ENCODE data around the gene RAD9A. TPM values are rescaled to one million over a fixed set of nuclear protein-coding genes. Genes with fewer than 3 reads are reported as not detected.

Gene RAD9A
- total RNA-seq, 1 experiment from 2014 or later: 43.0 TPM

GRCh38 chr11:67374571-67375281, 17.1 kb upstream of the RAD9A start:
- H3K9me3 ChIP-seq (ENCODE audit: low read depth, low read length, poor library complexity, severe bottlenecking): no peaks in the 10 kb centered on the region
- H3K36me3 ChIP-seq (ENCODE audit: insufficient read depth, low read length, poor library complexity, severe bottlenecking): no peaks in the 10 kb centered on the region
- no TSS peak for BruUV-seq (replicated peaks)
- H3K4me3 ChIP-seq (ENCODE audit: low read depth, low read length, poor library complexity, severe bottlenecking): no peak overlapping the region
- ChIA-PET POLR2A (ENCODE audit: low non-redundant PET) (interaction anchor here (0.6 kb wide), 1 partner anchor 28 kb away, joined by 3 read pairs; no protein-coding TSS in a partner anchor), CTCF (interaction anchor here (1.5 to 1.7 kb wide), 2 partner anchors 18 to 27 kb away, joined by 9 to 18 read pairs; partner anchors contain the start of gene PPP1CA)
- H3K27ac ChIP-seq (ENCODE audit: low read depth, low read length, poor library complexity, severe bottlenecking): no peak overlapping the region
- no peaks in the 10 kb centered on the region for H3K27me3 ChIP-seq (replicated peaks; ENCODE audit: insufficient read depth, low read depth, low read length, poor library complexity)
- no peak for TF ChIP-seq EZH2 (IDR thresholded peaks at IDR 0.05; ENCODE audit: borderline replicate concordance, low read depth, low read length, poor library complexity, severe bottlenecking)
- intact Hi-C loops (cut with micrococcal nuclease; ENCODE audit: unreplicated experiment): no loop called here
- DNase-seq (ENCODE audit: low spot score): no peak
- peaks cover 36% of the 10 kb centered on the region for H3K4me1 ChIP-seq (ENCODE audit: insufficient read depth, low read length, poor library complexity, severe bottlenecking)

GRCh38 chr11:67375320-67376055, 16.3 kb upstream of the RAD9A start:
- no peak overlapping the region for H3K27ac ChIP-seq (ENCODE audit: low read depth, low read length, poor library complexity, severe bottlenecking)
- H3K4me1 ChIP-seq (ENCODE audit: insufficient read depth, low read length, poor library complexity, severe bottlenecking): peaks cover 35% of the 10 kb centered on the region
- intact Hi-C loops (cut with micrococcal nuclease; ENCODE audit: unreplicated experiment): no loop called here
- no peaks in the 10 kb centered on the region for H3K9me3 ChIP-seq (ENCODE audit: low read depth, low read length, poor library complexity, severe bottlenecking)
- no TSS peak for BruUV-seq (replicated peaks)
- no peaks in the 10 kb centered on the region for H3K27me3 ChIP-seq (replicated peaks; ENCODE audit: insufficient read depth, low read depth, low read length, poor library complexity)
- TF ChIP-seq EZH2 (IDR thresholded peaks at IDR 0.05; ENCODE audit: borderline replicate concordance, low read depth, low read length, poor library complexity, severe bottlenecking) (no peak), CTCF (conservative IDR thresholded peaks at IDR 0.05; ENCODE audit: low read depth, low read length) (no peak)
- no peak overlapping the region for H3K4me3 ChIP-seq (ENCODE audit: low read depth, low read length, poor library complexity, severe bottlenecking)
- ChIA-PET POLR2A (ENCODE audit: low non-redundant PET) (interaction anchor here (0.6 kb wide), 1 partner anchor 28 kb away, joined by 3 read pairs; no protein-coding TSS in a partner anchor), CTCF (no interaction called here)
- H3K36me3 ChIP-seq (ENCODE audit: insufficient read depth, low read length, poor library complexity, severe bottlenecking): no peaks in the 10 kb centered on the region
- DNase-seq (ENCODE audit: low spot score): no peak

GRCh38 chr11:67376063-67376820, 15.5 kb upstream of the RAD9A start:
- no peak for DNase-seq (ENCODE audit: low spot score)
- H3K27me3 ChIP-seq (replicated peaks; ENCODE audit: insufficient read depth, low read depth, low read length, poor library complexity): no peaks in the 10 kb centered on the region
- H3K36me3 ChIP-seq (ENCODE audit: insufficient read depth, low read length, poor library complexity, severe bottlenecking): no peaks in the 10 kb centered on the region
- no peaks in the 10 kb centered on the region for H3K9me3 ChIP-seq (ENCODE audit: low read depth, low read length, poor library complexity, severe bottlenecking)
- TF ChIP-seq CTCF (conservative IDR thresholded peaks at IDR 0.05; ENCODE audit: low read depth, low read length) (no peak), EZH2 (IDR thresholded peaks at IDR 0.05; ENCODE audit: borderline replicate concordance, low read depth, low read length, poor library complexity, severe bottlenecking) (no peak)
- no peak overlapping the region for H3K4me3 ChIP-seq (ENCODE audit: low read depth, low read length, poor library complexity, severe bottlenecking)
- no TSS peak for BruUV-seq (replicated peaks)
- H3K27ac ChIP-seq (ENCODE audit: low read depth, low read length, poor library complexity, severe bottlenecking): no peak overlapping the region
- ChIA-PET POLR2A (ENCODE audit: low non-redundant PET) (interaction anchor here (0.6 kb wide), 1 partner anchor 23 kb away, joined by 3 read pairs; the partner anchor contains the start of gene POLD4), CTCF (interaction anchor here (0.5 to 0.6 kb wide), 2 partner anchors 27 to 49 kb away, joined by 3 to 7 read pairs; no protein-coding TSS in a partner anchor)
- intact Hi-C loops (cut with micrococcal nuclease; ENCODE audit: unreplicated experiment): no loop called here
- H3K4me1 ChIP-seq (ENCODE audit: insufficient read depth, low read length, poor library complexity, severe bottlenecking): peaks cover 30% of the 10 kb centered on the region
